ENCODE data around the gene MISP3. TPM values are rescaled to one million over a fixed set of nuclear protein-coding genes. Genes with fewer than 3 reads are reported as not detected.

Gene MISP3
- total and polyA plus RNA-seq, 2 experiments from 2014 or later: 1.9 to 2.4 TPM

DNA sequence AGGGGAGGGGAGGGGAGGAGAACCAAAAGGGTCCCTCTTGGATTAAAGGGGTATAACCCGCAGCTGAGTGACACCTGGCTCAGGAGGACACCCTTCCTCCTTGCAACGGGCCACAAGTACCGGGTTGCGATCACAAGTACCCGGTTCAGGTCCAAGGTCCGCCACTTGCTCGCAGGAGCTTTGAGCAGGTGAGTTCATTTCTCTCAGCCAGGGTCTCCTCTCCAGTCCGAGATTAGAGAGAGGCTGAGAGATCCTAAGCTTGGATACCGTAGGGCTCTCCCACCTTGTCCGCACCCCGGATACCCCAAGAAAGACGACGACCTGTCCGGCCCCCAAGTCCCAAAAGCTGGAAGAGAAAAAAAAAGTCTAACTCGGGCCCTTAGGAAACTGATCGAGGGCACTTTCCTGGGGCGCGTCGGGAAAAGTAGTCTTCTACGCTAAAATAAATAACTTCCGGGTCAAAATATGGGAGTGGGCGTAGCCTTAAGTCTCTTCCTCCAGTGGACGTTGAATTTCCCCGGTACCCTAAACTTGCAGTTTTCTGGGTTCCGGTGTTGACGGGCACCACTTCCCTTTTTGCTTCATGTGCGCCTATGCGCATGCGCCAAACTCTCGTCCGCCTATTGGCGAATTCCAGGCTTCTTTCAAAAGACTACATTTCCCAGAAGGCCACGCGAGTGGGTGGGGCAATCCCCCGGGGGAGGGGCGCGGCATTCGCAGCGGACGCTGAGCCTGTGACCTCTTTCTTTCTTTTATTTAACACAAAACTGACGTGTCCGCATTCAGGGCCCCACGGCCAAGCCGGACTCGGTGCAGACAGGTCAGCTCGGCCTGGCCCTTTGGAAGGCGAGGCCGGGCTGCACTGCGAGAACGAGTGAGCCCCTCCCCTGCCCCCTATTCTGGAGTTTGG is 8.6 kb downstream of the MISP3 start:
- H3K4me1 Mint-ChIP-seq: peaks cover 3% of the 10 kb centered on the region; the same call in 1 of the 3 replicates
- no peak overlapping the region for H2AFZ ChIP-seq
- peak overlapping the region; percentile 72 for H3K4me2 ChIP-seq
- peak overlapping the region; percentile 54 for H3K4me3 ChIP-seq
- peaks cover 37% of the 10 kb centered on the region for H3K27me3 ChIP-seq (ENCODE audit: insufficient read depth)
- ATAC-seq: peak; percentile 85
- H3K27ac ChIP-seq (ENCODE audit: low read depth): no peak overlapping the region
- H3K4me3 Mint-ChIP-seq: peak overlapping the region; percentile 95
- H3K36me3 Mint-ChIP-seq (ENCODE audit: low read depth): no peaks in the 10 kb centered on the region
- peaks cover 10% of the 10 kb centered on the region; the same call in 1 of the 2 replicates for H3K4me1 ChIP-seq (ENCODE audit: insufficient read depth)
- no peaks in the 10 kb centered on the region for H3K9me2 ChIP-seq (ENCODE audit: insufficient read depth)
- no peak for TF ChIP-seq NANOG (IDR thresholded peaks at IDR 0.05; ENCODE audit: borderline replicate concordance)
- TF ChIP-seq STAT1 (IDR thresholded peaks at IDR 0.05; ENCODE audit: unreplicated experiment): no peak
- TF ChIP-seq ZNF331 (CRISPR knock-in tag; IDR thresholded peaks at IDR 0.05; ENCODE audit: low read depth): no peak
- no peak for TF ChIP-seq EZH2phosphoT487 (IDR thresholded peaks at IDR 0.05; ENCODE audit: unreplicated experiment)
- TF ChIP-seq, protein P1, sequence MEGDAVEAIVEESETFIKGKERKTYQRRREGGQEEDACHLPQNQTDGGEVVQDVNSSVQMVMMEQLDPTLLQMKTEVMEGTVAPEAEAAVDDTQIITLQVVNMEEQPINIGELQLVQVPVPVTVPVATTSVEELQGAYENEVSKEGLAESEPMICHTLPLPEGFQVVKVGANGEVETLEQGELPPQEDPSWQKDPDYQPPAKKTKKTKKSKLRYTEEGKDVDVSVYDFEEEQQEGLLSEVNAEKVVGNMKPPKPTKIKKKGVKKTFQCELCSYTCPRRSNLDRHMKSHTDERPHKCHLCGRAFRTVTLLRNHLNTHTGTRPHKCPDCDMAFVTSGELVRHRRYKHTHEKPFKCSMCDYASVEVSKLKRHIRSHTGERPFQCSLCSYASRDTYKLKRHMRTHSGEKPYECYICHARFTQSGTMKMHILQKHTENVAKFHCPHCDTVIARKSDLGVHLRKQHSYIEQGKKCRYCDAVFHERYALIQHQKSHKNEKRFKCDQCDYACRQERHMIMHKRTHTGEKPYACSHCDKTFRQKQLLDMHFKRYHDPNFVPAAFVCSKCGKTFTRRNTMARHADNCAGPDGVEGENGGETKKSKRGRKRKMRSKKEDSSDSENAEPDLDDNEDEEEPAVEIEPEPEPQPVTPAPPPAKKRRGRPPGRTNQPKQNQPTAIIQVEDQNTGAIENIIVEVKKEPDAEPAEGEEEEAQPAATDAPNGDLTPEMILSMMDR (conservative IDR thresholded peaks at IDR 0.05; ENCODE audit: low read depth in 2 of 2): no peak
- peak; percentile 35; the same call in 1 of the 2 replicates for TF ChIP-seq POLR2AphosphoS5 (IDR thresholded peaks at IDR 0.05; ENCODE audit: low read depth)
- peak; percentile 82 for TF ChIP-seq CREB1 (CRISPR knock-in tag; IDR thresholded peaks at IDR 0.05; ENCODE audit: low read depth)
- TF ChIP-seq, protein P2, sequence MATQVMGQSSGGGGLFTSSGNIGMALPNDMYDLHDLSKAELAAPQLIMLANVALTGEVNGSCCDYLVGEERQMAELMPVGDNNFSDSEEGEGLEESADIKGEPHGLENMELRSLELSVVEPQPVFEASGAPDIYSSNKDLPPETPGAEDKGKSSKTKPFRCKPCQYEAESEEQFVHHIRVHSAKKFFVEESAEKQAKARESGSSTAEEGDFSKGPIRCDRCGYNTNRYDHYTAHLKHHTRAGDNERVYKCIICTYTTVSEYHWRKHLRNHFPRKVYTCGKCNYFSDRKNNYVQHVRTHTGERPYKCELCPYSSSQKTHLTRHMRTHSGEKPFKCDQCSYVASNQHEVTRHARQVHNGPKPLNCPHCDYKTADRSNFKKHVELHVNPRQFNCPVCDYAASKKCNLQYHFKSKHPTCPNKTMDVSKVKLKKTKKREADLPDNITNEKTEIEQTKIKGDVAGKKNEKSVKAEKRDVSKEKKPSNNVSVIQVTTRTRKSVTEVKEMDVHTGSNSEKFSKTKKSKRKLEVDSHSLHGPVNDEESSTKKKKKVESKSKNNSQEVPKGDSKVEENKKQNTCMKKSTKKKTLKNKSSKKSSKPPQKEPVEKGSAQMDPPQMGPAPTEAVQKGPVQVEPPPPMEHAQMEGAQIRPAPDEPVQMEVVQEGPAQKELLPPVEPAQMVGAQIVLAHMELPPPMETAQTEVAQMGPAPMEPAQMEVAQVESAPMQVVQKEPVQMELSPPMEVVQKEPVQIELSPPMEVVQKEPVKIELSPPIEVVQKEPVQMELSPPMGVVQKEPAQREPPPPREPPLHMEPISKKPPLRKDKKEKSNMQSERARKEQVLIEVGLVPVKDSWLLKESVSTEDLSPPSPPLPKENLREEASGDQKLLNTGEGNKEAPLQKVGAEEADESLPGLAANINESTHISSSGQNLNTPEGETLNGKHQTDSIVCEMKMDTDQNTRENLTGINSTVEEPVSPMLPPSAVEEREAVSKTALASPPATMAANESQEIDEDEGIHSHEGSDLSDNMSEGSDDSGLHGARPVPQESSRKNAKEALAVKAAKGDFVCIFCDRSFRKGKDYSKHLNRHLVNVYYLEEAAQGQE (IDR thresholded peaks at IDR 0.05; ENCODE audit: unreplicated experiment): no peak
- TF ChIP-seq EZH2 (IDR thresholded peaks at IDR 0.05; ENCODE audit: low read depth, unreplicated experiment): no peak
- no peak for TF ChIP-seq ZNF114 (CRISPR knock-in tag; IDR thresholded peaks at IDR 0.05)
- TF ChIP-seq, protein P3, sequence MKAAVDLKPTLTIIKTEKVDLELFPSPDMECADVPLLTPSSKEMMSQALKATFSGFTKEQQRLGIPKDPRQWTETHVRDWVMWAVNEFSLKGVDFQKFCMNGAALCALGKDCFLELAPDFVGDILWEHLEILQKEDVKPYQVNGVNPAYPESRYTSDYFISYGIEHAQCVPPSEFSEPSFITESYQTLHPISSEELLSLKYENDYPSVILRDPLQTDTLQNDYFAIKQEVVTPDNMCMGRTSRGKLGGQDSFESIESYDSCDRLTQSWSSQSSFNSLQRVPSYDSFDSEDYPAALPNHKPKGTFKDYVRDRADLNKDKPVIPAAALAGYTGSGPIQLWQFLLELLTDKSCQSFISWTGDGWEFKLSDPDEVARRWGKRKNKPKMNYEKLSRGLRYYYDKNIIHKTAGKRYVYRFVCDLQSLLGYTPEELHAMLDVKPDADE (IDR thresholded peaks at IDR 0.05): peak; percentile 98
- TF ChIP-seq, protein P4, sequence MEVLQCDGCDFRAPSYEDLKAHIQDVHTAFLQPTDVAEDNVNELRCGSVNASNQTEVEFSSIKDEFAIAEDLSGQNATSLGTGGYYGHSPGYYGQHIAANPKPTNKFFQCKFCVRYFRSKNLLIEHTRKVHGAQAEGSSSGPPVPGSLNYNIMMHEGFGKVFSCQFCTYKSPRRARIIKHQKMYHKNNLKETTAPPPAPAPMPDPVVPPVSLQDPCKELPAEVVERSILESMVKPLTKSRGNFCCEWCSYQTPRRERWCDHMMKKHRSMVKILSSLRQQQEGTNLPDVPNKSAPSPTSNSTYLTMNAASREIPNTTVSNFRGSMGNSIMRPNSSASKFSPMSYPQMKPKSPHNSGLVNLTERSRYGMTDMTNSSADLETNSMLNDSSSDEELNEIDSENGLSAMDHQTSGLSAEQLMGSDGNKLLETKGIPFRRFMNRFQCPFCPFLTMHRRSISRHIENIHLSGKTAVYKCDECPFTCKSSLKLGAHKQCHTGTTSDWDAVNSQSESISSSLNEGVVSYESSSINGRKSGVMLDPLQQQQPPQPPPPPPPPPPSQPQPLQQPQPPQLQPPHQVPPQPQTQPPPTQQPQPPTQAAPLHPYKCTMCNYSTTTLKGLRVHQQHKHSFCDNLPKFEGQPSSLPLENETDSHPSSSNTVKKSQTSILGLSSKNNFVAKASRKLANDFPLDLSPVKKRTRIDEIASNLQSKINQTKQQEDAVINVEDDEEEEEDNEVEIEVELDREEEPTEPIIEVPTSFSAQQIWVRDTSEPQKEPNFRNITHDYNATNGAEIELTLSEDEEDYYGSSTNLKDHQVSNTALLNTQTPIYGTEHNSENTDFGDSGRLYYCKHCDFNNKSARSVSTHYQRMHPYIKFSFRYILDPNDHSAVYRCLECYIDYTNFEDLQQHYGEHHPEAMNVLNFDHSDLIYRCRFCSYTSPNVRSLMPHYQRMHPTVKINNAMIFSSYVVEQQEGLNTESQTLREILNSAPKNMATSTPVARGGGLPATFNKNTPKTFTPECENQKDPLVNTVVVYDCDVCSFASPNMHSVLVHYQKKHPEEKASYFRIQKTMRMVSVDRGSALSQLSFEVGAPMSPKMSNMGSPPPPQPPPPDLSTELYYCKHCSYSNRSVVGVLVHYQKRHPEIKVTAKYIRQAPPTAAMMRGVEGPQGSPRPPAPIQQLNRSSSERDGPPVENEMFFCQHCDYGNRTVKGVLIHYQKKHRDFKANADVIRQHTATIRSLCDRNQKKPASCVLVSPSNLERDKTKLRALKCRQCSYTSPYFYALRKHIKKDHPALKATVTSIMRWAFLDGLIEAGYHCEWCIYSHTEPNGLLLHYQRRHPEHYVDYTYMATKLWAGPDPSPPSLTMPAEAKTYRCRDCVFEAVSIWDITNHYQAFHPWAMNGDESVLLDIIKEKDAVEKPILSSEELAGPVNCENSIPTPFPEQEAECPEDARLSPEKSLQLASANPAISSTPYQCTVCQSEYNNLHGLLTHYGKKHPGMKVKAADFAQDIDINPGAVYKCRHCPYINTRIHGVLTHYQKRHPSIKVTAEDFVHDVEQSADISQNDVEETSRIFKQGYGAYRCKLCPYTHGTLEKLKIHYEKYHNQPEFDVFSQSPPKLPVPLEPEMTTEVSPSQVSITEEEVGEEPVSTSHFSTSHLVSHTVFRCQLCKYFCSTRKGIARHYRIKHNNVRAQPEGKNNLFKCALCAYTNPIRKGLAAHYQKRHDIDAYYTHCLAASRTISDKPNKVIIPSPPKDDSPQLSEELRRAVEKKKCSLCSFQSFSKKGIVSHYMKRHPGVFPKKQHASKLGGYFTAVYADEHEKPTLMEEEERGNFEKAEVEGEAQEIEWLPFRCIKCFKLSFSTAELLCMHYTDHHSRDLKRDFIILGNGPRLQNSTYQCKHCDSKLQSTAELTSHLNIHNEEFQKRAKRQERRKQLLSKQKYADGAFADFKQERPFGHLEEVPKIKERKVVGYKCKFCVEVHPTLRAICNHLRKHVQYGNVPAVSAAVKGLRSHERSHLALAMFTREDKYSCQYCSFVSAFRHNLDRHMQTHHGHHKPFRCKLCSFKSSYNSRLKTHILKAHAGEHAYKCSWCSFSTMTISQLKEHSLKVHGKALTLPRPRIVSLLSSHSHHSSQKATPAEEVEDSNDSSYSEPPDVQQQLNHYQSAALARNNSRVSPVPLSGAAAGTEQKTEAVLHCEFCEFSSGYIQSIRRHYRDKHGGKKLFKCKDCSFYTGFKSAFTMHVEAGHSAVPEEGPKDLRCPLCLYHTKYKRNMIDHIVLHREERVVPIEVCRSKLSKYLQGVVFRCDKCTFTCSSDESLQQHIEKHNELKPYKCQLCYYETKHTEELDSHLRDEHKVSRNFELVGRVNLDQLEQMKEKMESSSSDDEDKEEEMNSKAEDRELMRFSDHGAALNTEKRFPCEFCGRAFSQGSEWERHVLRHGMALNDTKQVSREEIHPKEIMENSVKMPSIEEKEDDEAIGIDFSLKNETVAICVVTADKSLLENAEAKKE (CRISPR knock-in tag; IDR thresholded peaks at IDR 0.05): no peak
- TF ChIP-seq JUNB (IDR thresholded peaks at IDR 0.05; ENCODE audit: unreplicated experiment): no peak
- H3F3A ChIP-seq (replicated peaks; ENCODE audit: low read depth): peaks cover 12% of the 10 kb centered on the region; the same call in 1 of the 2 replicates
- DNase-seq (ENCODE audit: low spot score): peak; percentile 100
- H4K20me1 ChIP-seq (replicated peaks; ENCODE audit: insufficient read depth): no peaks in the 10 kb centered on the region
- no peaks in the 10 kb centered on the region for H3K9me3 Mint-ChIP-seq
- peak overlapping the region; percentile 90 for H3K27ac Mint-ChIP-seq
- H3K36me3 ChIP-seq (ENCODE audit: insufficient read depth): no peaks in the 10 kb centered on the region
- H3K27me3 Mint-ChIP-seq (ENCODE audit: insufficient read depth, low read depth, poor library complexity): peaks cover 9% of the 10 kb centered on the region
- no peaks in the 10 kb centered on the region for H3K79me2 ChIP-seq (replicated peaks; ENCODE audit: insufficient read depth)

Measured in GM23338 (cell line).